ENCODE data around the gene ERBB2. TPM values are rescaled to one million over a fixed set of nuclear protein-coding genes. Genes with fewer than 3 reads are reported as not detected.

Gene ERBB2
- total and polyA plus RNA-seq, 9 donors: 80.4 to 171 (median 123) TPM

- Histone ChIP-seq H3K9me3 (replicated peaks; ENCODE audit: control insufficient read depth, low read depth, low read length) (no peaks in the 10 kb centered on the region), H3K36me3 (ENCODE audit: control insufficient read depth, insufficient read depth, low read length) (peaks cover 3% of the 10 kb centered on the region), H3K27ac (ENCODE audit: low read length) (no peak overlapping the region), H3K27me3 (ENCODE audit: control insufficient read depth, insufficient read depth, low read length) (peaks cover 47% of the 10 kb centered on the region), H3K4me3 (ENCODE audit: low read length) (no peak overlapping the region), H3K4me1 (ENCODE audit: control insufficient read depth, insufficient read depth, low read length) (peaks cover 55% of the 10 kb centered on the region)
- 72% methylated on average over 14 of the region's 19 CpGs for WGBS (ENCODE audit: insufficient coverage)
- no peak for DNase-seq
These were observed 28.0 kb upstream of the ERBB2 start for GRCh38 chr17:39671651-39672521.

GRCh38 chr17:39672522-39673334 lies 27.1 kb upstream of the ERBB2 start:
- Histone ChIP-seq H3K4me1 (ENCODE audit: control insufficient read depth, insufficient read depth, low read length) (peaks cover 55% of the 10 kb centered on the region), H3K4me3 (ENCODE audit: low read length) (no peak overlapping the region), H3K27ac (ENCODE audit: low read length) (no peak overlapping the region), H3K27me3 (ENCODE audit: control insufficient read depth, insufficient read depth, low read length) (peaks cover 38% of the 10 kb centered on the region), H3K36me3 (ENCODE audit: control insufficient read depth, insufficient read depth, low read length) (peaks cover 9% of the 10 kb centered on the region), H3K9me3 (replicated peaks; ENCODE audit: control insufficient read depth, low read depth, low read length) (no peaks in the 10 kb centered on the region)
- DNase-seq: no peak
- 67% methylated on average over 14 of the region's 15 CpGs for WGBS (ENCODE audit: insufficient coverage)

GRCh38 chr17:39673335-39674081 lies 26.4 kb upstream of the ERBB2 start:
- H3K4me1 ChIP-seq (ENCODE audit: control insufficient read depth, insufficient read depth, low read length): peaks cover 59% of the 10 kb centered on the region

GRCh38 chr17:39674179-39674578 lies 25.7 kb upstream of the ERBB2 start:
- Histone ChIP-seq H3K9me3 (replicated peaks; ENCODE audit: control insufficient read depth, low read depth, low read length) (no peaks in the 10 kb centered on the region), H3K27me3 (ENCODE audit: control insufficient read depth, insufficient read depth, low read length) (peaks cover 25% of the 10 kb centered on the region), H3K4me1 (ENCODE audit: control insufficient read depth, insufficient read depth, low read length) (peaks cover 62% of the 10 kb centered on the region), H3K4me3 (ENCODE audit: low read length) (no peak overlapping the region), H3K27ac (ENCODE audit: low read length) (no peak overlapping the region), H3K36me3 (ENCODE audit: control insufficient read depth, insufficient read depth, low read length) (peaks cover 12% of the 10 kb centered on the region)
- WGBS (ENCODE audit: insufficient coverage): 83% methylated on average over 3 of the region's 5 CpGs
- DNase-seq: no peak

More at GRCh38 chr17:39673335-39674081, 26.4 kb upstream of the ERBB2 start:
- peaks cover 12% of the 10 kb centered on the region for H3K36me3 ChIP-seq (ENCODE audit: control insufficient read depth, insufficient read depth, low read length)
- no peak for DNase-seq
- WGBS (ENCODE audit: insufficient coverage): 68% methylated on average over 12 of the region's 13 CpGs
- H3K4me3 ChIP-seq (ENCODE audit: low read length): no peak overlapping the region
- H3K9me3 ChIP-seq (replicated peaks; ENCODE audit: control insufficient read depth, low read depth, low read length): no peaks in the 10 kb centered on the region
- H3K27me3 ChIP-seq (ENCODE audit: control insufficient read depth, insufficient read depth, low read length): peaks cover 32% of the 10 kb centered on the region
- H3K27ac ChIP-seq (ENCODE audit: low read length): no peak overlapping the region

- no peak for DNase-seq
- Histone ChIP-seq H3K4me1 (ENCODE audit: control insufficient read depth, insufficient read depth, low read length) (peaks cover 69% of the 10 kb centered on the region), H3K27ac (ENCODE audit: low read length) (peak overlapping the region; percentile 67), H3K36me3 (ENCODE audit: control insufficient read depth, insufficient read depth, low read length) (peaks cover 12% of the 10 kb centered on the region), H3K9me3 (replicated peaks; ENCODE audit: control insufficient read depth, low read depth, low read length) (no peaks in the 10 kb centered on the region), H3K4me3 (ENCODE audit: low read length) (no peak overlapping the region), H3K27me3 (ENCODE audit: control insufficient read depth, insufficient read depth, low read length) (peaks cover 19% of the 10 kb centered on the region)
- whole genome bisulfite sequencing (ENCODE audit: insufficient coverage): 32% methylated on average over 8 of the region's 11 CpGs
These were observed 25.0 kb upstream of the ERBB2 start for GRCh38 chr17:39674702-39675389.

GRCh38 chr17:39675390-39676082 lies 24.3 kb upstream of the ERBB2 start:
- Histone ChIP-seq H3K9me3 (replicated peaks; ENCODE audit: control insufficient read depth, low read depth, low read length) (no peaks in the 10 kb centered on the region), H3K27ac (ENCODE audit: low read length) (peak overlapping the region; percentile 67), H3K4me3 (ENCODE audit: low read length) (no peak overlapping the region), H3K4me1 (ENCODE audit: control insufficient read depth, insufficient read depth, low read length) (peaks cover 76% of the 10 kb centered on the region), H3K36me3 (ENCODE audit: control insufficient read depth, insufficient read depth, low read length) (peaks cover 12% of the 10 kb centered on the region), H3K27me3 (ENCODE audit: control insufficient read depth, insufficient read depth, low read length) (peaks cover 12% of the 10 kb centered on the region)
- DNase-seq: no peak
- 79% methylated on average over 8 of the region's 10 CpGs for WGBS (ENCODE audit: insufficient coverage)

- Histone ChIP-seq H3K4me1 (ENCODE audit: control insufficient read depth, insufficient read depth, low read length) (peaks cover 73% of the 10 kb centered on the region), H3K27ac (ENCODE audit: low read length) (peak overlapping the region; percentile 90), H3K27me3 (ENCODE audit: control insufficient read depth, insufficient read depth, low read length) (peaks cover 4% of the 10 kb centered on the region), H3K4me3 (ENCODE audit: low read length) (no peak overlapping the region), H3K36me3 (ENCODE audit: control insufficient read depth, insufficient read depth, low read length) (peaks cover 12% of the 10 kb centered on the region), H3K9me3 (replicated peaks; ENCODE audit: control insufficient read depth, low read depth, low read length) (no peaks in the 10 kb centered on the region)
- DNase-seq: no peak
- WGBS (ENCODE audit: insufficient coverage): 66% methylated on average over 3 of the region's 7 CpGs
These were observed 23.6 kb upstream of the ERBB2 start for GRCh38 chr17:39676198-39676819.

GRCh38 chr17:39677072-39677471 lies 22.8 kb upstream of the ERBB2 start:
- no peaks in the 10 kb centered on the region for H3K27me3 ChIP-seq (ENCODE audit: control insufficient read depth, insufficient read depth, low read length)
- H3K36me3 ChIP-seq (ENCODE audit: control insufficient read depth, insufficient read depth, low read length): peaks cover 12% of the 10 kb centered on the region
- H3K4me3 ChIP-seq (ENCODE audit: low read length): no peak overlapping the region
- no peaks in the 10 kb centered on the region for H3K9me3 ChIP-seq (replicated peaks; ENCODE audit: control insufficient read depth, low read depth, low read length)
- H3K27ac ChIP-seq (ENCODE audit: low read length): peak overlapping the region; percentile 90
- DNase-seq: no peak
- peaks cover 65% of the 10 kb centered on the region for H3K4me1 ChIP-seq (ENCODE audit: control insufficient read depth, insufficient read depth, low read length)
- 75% methylated on average over 6 of the region's 8 CpGs for WGBS (ENCODE audit: insufficient coverage)
